GM10847 (cell line): ENCODE measurements around the gene DEAF1.

Experiments
- POLR2A ChIP-seq: IDR thresholded peaks from 2 replicates; pipeline ENCODE4 v1.6.1; 2011; ENCODE audit not compliant: insufficient read length; ENCODE audit errors: extremely low read depth

The DEAF1 gene

GRCh38 chr11:646214-646613 is 48.8 kb downstream of the DEAF1 start:
- TF ChIP-seq POLR2A = no peak

DNA sequence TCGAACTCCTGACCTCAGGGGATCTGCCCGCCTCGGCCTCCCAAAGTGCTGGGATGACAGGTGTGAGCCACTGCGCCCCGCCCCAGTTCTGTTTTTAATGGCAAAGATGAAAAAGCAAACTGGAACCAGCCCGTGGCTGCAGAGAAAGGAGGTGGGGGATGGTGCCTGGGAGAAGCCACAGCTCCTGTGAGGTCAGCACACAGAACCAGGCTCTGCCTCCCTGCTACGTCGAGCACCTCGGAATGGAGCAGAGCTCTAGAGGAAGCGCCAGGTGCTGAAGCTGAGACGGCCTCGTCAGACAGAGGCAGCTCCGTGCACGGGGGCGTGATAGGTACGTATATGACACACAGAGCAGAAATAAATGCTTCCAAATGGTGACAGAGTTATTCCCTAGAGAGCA is 49.5 kb downstream of the DEAF1 start:
- no peak for TF ChIP-seq POLR2A

- TF ChIP-seq POLR2A = no peak
Observed at GRCh38 chr11:643849-644738, 50.9 kb downstream of the DEAF1 start.

- TF ChIP-seq POLR2A = no peak
Observed at GRCh38 chr11:643366-643765, 51.7 kb downstream of the DEAF1 start.

DNA sequence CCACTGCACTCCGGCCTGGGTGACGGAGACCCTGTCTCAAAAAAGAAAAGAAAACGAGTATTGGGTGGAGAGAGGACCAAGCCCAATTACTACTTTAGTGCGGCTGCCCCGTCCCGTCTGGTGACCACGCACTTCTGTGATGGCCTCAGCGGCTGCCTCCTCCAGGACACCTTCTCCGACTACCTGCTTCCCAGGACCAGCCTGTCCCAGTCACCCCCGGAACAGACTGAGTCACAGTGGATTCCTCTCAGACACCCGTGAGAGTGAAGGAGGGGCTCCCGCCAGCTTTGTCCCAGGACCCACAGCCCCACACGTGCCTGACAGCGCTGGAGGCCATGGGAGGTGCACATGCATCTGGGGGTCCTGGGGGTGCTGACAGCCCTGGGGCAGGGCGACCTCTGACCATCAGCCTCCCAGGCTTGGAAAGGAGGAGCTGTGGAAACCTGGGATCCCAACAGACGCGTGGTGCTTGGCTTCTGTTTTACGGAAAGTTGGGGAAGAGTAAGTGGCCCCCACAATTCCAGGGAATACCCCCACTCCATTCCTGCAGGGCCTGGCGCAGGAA is 53.1 kb downstream of the DEAF1 start:
- TF ChIP-seq POLR2A = no peak

DNA sequence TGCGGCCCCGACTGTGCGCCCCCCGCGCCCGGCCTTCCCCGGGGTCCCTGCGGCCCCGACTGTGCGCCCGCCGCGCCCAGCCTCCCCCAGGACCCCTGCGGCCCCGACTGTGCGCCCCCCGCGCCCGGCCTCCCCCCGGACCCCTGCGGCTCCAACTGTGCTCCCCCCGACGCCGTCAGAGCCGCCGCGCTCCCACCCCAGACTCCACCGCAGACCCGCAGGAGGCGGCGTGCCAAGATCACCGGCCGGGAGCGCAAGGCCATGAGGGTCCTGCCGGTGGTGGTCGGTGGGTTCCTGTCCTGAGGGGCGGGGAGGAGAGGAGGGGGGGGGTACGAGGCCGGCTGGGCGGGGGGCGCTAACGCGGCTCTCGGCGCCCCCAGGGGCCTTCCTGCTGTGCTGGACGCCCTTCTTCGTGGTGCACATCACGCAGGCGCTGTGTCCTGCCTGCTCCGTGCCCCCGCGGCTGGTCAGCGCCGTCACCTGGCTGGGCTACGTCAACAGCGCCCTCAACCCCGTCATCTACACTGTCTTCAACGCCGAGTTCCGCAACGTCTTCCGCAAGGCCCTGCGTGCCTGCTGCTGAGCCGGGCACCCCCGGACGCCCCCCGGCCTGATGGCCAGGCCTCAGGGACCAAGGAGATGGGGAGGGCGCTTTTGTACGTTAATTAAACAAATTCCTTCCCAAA is 54.9 kb downstream of the DEAF1 start:
- TF ChIP-seq POLR2A = no peak

GRCh38 chr11:639332-639955 is 55.6 kb downstream of the DEAF1 start:
- TF ChIP-seq POLR2A = no peak

DNA sequence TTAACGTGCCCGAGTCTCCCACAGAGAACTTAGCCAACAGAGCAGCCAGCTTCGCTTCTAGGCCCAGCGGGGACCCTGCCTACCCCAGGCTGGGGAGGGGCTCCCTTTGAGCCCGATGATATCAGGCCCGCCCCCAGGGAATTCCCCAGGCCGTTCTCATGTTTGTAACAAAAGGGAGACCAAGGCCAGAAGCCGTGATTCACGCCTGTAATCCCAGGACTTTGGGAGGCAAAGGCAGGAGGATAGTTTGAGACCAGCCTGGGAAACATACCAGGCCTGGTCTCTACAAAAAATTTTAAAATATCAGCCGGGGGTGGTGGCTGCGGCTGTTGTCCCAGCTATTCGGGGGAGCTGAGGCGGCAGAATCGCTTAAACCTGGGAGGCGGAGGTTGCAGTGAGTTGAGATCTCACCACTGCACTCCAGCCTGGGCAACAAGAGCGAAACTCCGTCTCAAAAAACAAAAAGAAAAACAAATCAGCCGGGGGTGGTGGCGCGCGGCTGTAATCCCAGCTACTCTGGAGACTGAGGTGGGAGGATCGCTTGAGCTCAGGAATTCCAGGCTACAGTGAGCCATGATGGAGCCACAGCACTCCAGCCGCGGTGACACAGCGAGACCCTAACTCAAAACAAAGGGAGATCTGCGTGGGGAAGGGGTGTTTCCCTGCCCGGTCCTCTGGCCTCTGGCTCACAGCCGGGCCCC is 56.2 kb downstream of the DEAF1 start:
- TF ChIP-seq POLR2A = no peak

- no peak for TF ChIP-seq POLR2A
Observed at GRCh38 chr11:637593-638521, 57.2 kb downstream of the DEAF1 start.

GRCh38 chr11:637333-637592 is 57.8 kb downstream of the DEAF1 start:
- TF ChIP-seq POLR2A = no peak

GRCh38 chr11:636511-637332 is 58.3 kb downstream of the DEAF1 start, which contains the start of gene DRD4:
Gene DRD4 (plus strand): TSS chr11:637269. CDS start chr11:637305, 36 bp downstream.
- no peak for TF ChIP-seq POLR2A

- no peak for TF ChIP-seq POLR2A
Observed at GRCh38 chr11:635945-636510, 59.0 kb downstream of the DEAF1 start.

GRCh38 chr11:630871-631270 is 64.2 kb downstream of the DEAF1 start:
- TF ChIP-seq POLR2A = no peak
